Upper lobe of right lung (tissue), 1 donor: ENCODE measurements around the gene IFNAR1. TPM values are rescaled to one million over a fixed set of nuclear protein-coding genes. Genes with fewer than 3 reads are reported as not detected.
"Not testable (repeated sequence)": the region's sequence is repeated elsewhere in the genome, so short reads cannot be mapped to it uniquely, and the experiment has no call there.

Experiments
- ATAC-seq: fragments of 200-7000 bp; cut with Tn5 transposase; one replicate; pipeline ENCODE4 v1.9.1; 2020; ENCODE audit warnings: mild to moderate bottlenecking, moderate library complexity
- DNase-seq: peaks from one replicate; pipeline ENCODE4 v3.0.0-alpha.2; 2020
- H3K27ac ChIP-seq: fragments of 200-600 bp; one replicate; pipeline ENCODE4 v1.8.0; 2022
- H3K27me3 ChIP-seq: fragments of 200-600 bp; one replicate; pipeline ENCODE4 v1.8.0; 2022; ENCODE audit warnings: mild to moderate bottlenecking
- H3K36me3 ChIP-seq: fragments of 200-600 bp; one replicate; pipeline ENCODE4 v1.8.0; 2022
- H3K4me1 ChIP-seq: fragments of 200-600 bp; one replicate; pipeline ENCODE4 v1.8.0; 2022
- H3K4me3 ChIP-seq: fragments of 200-600 bp; one replicate; pipeline ENCODE4 v1.8.0; 2022; ENCODE audit warnings: mild to moderate bottlenecking
- H3K9me3 ChIP-seq: fragments of 200-600 bp; one replicate; pipeline ENCODE4 v1.8.0; 2022
- intact Hi-C: fragments of 100-400 bp; cut with DNase I; formaldehyde crosslinking; loops from one replicate; pipeline ENCODE4 v1.11.0; 2022
- total RNA-seq: library from RNA; stranded (reverse); fragmentation: NEBNext Ultra II Directional; extraction: Animal tissue kit (Norgen Biotek cat#: 25700); gene quantifications from one replicate; pipeline ENCODE4 v1.2.1, GENCODE V29; 2021
- TF ChIP-seq, protein P1 (sequence below): fragments of 200-600 bp; IDR thresholded peaks from one replicate; pipeline ENCODE4 v1.8.0; 2022; ENCODE audit warnings: antibody characterized with exemption
- donor health status: DM: no; HTN: yes; CAD: no; lungs with severe emphysema.

IFNAR1 gene
- total RNA-seq, 1 donor from 2014 or later = 72.1 TPM

DNA sequence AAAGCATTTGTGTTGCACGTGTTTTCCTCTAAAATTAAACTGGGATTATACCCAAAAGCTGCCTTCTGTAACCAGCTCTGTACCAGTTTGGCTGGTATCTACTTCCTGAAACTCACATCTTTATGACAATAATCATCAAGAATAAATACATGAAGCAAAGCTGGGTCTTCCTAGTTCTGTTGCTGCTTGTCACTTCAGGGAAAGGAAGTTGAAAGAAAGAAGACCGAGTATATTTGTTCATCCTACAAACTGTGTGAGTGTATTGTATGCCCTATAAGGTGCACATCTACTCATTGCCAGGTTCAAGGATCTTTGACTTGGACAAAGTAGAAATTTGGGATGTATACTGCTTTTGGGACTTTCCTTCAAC is 49.3 kb downstream of the IFNAR1 start:
- intact Hi-C loops = no loop called here
- TF ChIP-seq, protein P1, sequence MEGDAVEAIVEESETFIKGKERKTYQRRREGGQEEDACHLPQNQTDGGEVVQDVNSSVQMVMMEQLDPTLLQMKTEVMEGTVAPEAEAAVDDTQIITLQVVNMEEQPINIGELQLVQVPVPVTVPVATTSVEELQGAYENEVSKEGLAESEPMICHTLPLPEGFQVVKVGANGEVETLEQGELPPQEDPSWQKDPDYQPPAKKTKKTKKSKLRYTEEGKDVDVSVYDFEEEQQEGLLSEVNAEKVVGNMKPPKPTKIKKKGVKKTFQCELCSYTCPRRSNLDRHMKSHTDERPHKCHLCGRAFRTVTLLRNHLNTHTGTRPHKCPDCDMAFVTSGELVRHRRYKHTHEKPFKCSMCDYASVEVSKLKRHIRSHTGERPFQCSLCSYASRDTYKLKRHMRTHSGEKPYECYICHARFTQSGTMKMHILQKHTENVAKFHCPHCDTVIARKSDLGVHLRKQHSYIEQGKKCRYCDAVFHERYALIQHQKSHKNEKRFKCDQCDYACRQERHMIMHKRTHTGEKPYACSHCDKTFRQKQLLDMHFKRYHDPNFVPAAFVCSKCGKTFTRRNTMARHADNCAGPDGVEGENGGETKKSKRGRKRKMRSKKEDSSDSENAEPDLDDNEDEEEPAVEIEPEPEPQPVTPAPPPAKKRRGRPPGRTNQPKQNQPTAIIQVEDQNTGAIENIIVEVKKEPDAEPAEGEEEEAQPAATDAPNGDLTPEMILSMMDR = no peak
- ATAC-seq = peak; percentile 36

DNA sequence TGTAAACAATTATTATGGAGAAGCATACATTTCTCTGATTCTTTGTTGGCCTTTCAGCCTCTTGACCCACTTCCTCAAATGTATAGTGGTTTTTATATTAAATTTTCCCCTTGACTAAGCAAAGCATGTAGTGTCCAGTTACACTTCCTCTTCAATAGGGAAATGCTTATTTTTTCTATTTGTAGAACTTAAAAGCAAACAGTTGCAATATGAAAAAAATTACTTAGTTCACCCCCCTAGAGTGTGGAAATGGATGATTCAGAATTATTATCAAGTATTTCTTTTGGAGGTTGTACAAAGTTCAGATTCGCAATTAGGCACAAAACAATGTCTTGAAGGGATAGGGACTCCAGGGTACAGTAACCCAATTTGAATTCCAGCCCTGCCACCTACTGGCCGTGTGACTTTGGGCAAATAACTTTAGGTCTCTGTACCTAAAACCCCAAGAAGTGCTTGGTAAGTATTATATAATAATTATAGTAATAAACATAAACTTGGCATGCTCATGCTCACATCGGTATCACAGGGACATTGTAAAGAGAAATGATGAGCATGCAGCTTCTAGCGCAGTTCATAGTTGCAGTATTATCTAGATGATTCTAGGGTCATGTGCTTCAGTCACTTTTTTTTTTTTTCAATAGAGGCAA is 49.8 kb downstream of the IFNAR1 start:
- TF ChIP-seq, protein P1 = peak; percentile 71
- intact Hi-C loops = no loop called here
- H3K36me3 ChIP-seq = no peaks in the 10 kb centered on the region
- H3K9me3 ChIP-seq = no peaks in the 10 kb centered on the region
- no peaks in the 10 kb centered on the region for H3K27me3 ChIP-seq
- peak overlapping the region; percentile 61 for H3K27ac ChIP-seq
- peaks cover 14% of the 10 kb centered on the region for H3K4me1 ChIP-seq
- ATAC-seq (peak; percentile 87), DNase-seq (peak; percentile 65)
- H3K4me3 ChIP-seq = no peak overlapping the region

More for the DNA sequence above, 49.3 kb downstream of the IFNAR1 start:
- Histone ChIP-seq H3K9me3 (no peaks in the 10 kb centered on the region), H3K27me3 (no peaks in the 10 kb centered on the region), H3K4me1 (peaks cover 9% of the 10 kb centered on the region), H3K36me3 (no peaks in the 10 kb centered on the region), H3K4me3 (no peak overlapping the region), H3K27ac (peak overlapping the region; percentile 61)
- DNase-seq = no peak

DNA sequence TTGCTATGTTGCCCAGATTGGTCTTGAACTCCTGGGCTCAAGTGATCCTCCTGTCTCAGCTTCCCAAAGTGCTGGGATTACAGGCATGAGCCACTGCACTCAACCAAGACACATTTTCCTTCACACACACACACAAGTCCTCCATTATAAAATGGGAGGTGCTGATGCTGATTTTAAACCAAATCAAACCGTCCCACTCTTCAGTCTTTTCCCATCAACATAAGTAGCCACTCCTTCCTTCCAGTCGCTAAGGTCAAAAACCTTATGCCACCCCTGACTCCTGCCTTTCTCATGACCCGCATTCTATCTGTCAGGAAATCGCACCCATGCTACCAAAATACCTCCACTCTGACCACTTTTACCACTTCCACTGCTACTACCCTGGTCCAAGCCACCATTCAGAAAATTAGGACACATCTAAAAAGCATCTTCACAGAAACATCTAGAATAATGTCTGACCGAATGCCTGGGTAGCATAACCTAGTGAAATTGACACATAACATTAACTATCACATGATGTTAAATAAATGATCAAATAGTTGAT is 50.4 kb downstream of the IFNAR1 start:
- Histone ChIP-seq H3K27me3 (no peaks in the 10 kb centered on the region), H3K36me3 (no peaks in the 10 kb centered on the region), H3K27ac (no peak overlapping the region), H3K9me3 (no peaks in the 10 kb centered on the region), H3K4me3 (no peak overlapping the region), H3K4me1 (peaks cover 20% of the 10 kb centered on the region)
- ATAC-seq = no peak
- TF ChIP-seq, protein P1 = no peak
- intact Hi-C loops = no loop called here
- no peak for DNase-seq

DNA sequence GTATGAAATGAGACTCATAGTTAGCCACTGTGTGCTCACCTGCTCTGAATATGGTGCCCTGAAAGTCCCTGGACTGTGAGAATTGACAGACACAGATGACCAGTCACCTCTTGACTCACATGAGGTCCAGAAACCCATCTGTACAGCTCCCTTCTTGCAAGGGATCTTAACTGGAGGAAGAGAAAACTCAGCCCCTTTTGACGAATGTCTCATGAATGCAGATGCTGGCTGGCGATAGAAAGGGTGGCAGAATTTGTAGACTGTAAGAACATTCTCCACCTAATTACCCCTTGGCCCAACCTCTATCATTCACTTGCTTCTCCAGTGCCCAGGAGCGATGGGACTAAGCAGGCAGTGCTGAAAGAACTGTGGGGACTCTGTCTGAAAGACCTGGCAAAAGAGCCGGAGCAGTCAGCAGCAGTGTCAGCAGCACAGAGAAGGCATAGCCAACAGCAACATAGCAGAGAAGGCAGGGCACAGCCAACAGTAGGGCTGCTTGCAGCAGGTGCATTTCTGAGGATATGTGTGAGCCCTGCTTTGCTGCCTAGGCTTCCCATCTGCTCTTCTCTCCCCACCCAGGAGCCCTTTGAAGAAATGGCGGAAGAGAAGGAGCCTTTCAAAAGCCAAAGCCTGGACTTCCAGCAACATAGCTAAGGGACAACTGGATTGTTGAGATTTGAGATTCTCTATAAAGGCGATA is 52.6 kb downstream of the IFNAR1 start:
- Histone ChIP-seq H3K4me3 (no peak overlapping the region), H3K36me3 (no peaks in the 10 kb centered on the region), H3K9me3 (no peaks in the 10 kb centered on the region), H3K27me3 (no peaks in the 10 kb centered on the region), H3K4me1 (peaks cover 37% of the 10 kb centered on the region), H3K27ac (no peak overlapping the region)
- DNase-seq = peak; percentile 30
- intact Hi-C loops = no loop called here
- ATAC-seq = no peak
- TF ChIP-seq, protein P1 = no peak

DNA sequence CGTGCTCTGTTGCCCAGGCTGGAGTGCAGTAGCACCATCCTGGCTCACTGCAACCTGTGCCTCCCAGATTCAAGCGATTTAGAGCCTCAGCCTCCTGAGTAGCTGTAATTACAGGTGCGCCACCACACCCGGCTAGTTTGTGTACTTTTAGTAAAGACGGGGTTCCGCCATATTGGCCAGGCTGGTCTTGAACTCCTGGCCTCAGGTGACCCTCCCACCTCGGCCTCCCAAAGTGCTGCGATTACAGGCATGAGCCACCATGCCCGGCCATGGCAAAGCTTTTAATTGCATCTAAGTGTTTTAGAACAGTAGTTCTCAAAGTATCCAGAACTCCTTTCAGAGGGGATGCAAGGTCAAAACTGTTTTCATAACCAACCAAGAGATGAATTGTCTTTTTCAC is 53.3 kb downstream of the IFNAR1 start:
- Histone ChIP-seq H3K4me3 (no peak overlapping the region), H3K36me3 (no peaks in the 10 kb centered on the region), H3K9me3 (no peaks in the 10 kb centered on the region), H3K4me1 (peaks cover 44% of the 10 kb centered on the region), H3K27ac (no peak overlapping the region), H3K27me3 (no peaks in the 10 kb centered on the region)
- intact Hi-C loops = no loop called here
- DNase-seq (peak; percentile 18), ATAC-seq (no peak)
- TF ChIP-seq, protein P1 = no peak

DNA sequence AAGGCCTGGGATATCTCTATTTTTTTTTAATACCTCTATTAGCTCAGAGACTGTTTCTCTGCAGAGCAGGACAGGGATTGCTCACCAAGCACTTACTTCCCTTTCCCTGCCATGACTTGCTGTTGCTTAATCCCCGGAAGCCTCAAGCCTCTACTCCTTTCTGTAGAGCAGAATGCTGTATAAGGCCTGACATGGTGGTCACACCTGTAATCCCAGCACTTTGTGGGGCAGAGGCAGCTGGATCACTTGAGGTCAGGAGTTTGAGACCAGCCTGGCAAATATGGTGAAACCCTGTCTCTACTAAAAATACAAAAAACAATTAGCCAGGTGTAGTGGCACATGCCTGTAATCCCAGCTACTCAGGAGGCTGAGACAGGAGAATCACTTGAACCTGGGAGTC is 55.2 kb downstream of the IFNAR1 start:
- H3K9me3 ChIP-seq, H3K36me3 ChIP-seq, DNase-seq, intact Hi-C loops, H3K27me3 ChIP-seq, H3K4me3 ChIP-seq: not testable (repeated sequence)
- peaks cover 50% of the 10 kb centered on the region for H3K4me1 ChIP-seq
- ATAC-seq = peak; percentile 74
- H3K27ac ChIP-seq = peak overlapping the region; percentile 81
